ENCODE measurements around the gene RXFP4.
"Not testable (repeated sequence)": the region's sequence is repeated elsewhere in the genome, so short reads cannot be mapped to it uniquely, and the experiment has no call there.

RXFP4 gene

DNA sequence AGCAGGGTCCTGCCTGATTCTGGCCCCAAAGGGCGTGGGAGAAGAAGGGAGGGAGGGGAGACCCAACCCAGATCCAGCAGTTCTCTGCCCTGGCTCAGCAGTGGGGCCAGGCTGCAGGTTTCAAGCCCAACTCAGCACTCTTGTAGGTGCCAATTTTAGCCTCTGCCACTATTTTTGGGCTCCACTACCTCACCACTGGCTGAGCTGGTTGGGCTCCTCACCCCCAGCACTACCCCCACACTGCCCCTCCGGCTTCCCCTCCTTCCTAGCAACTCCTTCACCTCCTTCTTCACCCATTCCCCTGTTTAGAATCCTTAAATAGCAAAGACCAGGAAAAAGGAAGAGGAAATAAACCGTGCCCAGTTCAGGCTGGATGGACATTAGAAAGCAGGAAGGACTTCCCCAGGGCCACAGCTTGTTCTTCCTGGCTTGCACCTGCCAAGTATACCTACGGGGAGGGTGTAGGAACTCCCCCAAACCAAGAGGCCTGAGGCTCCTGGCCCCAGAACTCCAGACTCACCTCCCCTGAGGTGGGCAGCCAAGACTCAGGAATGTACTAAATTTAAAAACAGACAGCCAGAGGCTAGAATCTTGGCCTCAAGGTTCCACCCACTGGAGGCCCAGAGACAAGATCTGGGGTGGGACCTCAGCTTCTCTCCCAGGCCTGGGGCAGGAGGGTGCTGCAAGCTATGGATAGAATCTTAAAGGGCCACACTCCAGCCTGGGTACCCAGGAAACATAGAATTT, 38.3 kb downstream of the RXFP4 start:
- no peak for DNase-seq

DNA sequence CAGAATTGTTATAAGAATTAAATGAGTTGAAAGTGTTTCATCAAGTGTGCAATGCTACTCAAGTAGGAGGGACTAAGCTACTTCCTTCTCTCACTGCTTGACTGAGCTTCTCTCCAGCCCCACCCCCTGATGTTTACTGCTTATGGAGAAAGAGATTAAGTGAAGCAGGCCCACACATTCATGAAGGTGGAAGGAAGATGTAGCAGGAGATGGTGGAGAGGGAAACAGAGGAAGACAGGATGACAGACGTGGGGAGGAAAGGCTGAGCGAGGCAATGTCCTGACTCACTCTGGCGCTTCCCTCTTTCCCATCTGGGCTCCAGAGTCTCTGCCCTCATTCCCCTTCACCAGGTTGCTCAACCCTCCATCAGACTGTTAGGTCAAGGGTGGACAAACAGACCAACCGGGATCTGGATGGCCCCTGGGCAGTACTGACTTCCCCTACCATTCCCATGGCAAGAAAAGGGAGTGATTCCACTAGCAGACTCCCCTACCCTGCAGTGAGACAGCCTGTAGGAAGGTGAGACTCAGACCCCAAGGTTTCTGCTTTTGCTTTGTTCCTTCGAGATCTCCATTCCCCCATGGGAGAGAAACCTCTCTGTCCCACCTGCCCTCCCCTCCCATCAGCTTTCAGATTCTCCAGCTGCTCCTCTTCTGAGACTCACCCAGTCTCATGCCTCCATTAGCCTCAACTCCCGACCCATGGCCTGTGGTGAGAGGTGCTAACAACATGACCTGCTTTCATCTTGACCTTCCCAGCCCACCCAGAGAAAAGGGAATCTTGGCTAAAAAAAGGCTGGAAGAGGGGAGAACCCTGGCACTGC, 40.0 kb downstream of the RXFP4 start:
- DNase-seq: peak in 1 of 4 experiments; percentile 23

GRCh38 chr1:155982106-155982505, 40.7 kb downstream of the RXFP4 start:
- no peak for DNase-seq

- no peak for DNase-seq
Measured at GRCh38 chr1:155983191-155984024, 42.0 kb downstream of the RXFP4 start.

DNA sequence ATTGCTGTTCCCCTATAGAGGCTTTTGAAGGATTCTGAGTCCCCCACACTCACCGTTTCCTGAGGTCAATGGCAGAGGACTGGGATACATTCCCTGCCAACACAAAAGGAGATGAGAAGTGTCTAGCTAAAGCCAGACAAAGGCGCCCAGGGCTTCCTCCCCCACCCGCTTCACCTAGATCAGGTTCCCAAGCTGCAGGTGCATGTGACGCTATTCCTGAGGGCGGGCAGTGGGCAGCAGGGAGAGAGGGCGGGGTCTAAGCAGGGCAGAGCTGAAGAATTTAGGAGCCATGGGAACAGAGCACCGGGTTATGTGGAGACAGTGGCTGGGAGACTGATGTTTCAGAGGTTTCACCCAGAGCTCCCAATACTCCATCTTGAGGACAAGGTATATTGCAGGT, 42.9 kb downstream of the RXFP4 start:
- DNase-seq: no peak

GRCh38 chr1:155984903-155985645, 43.6 kb downstream of the RXFP4 start:
- DNase-seq: not testable (repeated sequence)

DNA sequence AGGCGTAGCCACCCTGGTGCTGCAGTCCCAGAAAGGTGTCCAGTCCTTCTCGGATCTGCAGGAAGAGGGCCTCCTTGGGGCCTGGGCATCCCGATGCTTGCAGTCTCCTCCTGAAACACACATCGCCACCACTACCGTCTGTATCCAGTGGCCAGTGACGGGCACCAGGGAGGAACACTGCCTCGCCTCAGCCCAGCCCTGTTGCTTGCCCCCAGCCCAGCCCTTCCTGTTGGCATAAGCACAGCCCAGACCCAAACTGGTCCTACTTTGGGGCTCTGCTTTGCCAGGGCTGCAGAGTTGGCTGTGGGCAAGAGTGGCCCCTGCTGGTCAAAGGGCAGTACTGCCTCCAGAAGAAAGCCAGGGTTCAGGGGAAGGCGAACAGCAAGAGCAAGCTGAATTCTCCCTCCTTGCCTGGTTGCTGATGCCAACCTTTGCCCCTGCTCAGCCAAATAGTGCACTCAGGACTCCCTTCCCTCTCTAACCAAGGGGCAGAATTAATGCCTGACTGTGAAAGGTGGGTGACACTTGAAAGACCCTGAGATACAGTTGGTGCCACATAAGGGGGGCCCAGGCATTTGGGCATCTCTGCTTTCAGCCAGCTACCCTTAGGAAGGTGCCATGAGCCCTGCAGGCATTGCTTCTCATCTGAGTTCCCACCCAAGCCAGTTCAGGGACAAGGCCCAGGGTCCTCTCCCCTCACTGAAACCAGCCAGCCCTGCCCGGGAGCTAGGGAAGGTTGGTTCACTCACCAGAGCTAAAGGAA, 48.0 kb downstream of the RXFP4 start:
- DNase-seq: peak; percentile 35 to 70 (median 62)

DNA sequence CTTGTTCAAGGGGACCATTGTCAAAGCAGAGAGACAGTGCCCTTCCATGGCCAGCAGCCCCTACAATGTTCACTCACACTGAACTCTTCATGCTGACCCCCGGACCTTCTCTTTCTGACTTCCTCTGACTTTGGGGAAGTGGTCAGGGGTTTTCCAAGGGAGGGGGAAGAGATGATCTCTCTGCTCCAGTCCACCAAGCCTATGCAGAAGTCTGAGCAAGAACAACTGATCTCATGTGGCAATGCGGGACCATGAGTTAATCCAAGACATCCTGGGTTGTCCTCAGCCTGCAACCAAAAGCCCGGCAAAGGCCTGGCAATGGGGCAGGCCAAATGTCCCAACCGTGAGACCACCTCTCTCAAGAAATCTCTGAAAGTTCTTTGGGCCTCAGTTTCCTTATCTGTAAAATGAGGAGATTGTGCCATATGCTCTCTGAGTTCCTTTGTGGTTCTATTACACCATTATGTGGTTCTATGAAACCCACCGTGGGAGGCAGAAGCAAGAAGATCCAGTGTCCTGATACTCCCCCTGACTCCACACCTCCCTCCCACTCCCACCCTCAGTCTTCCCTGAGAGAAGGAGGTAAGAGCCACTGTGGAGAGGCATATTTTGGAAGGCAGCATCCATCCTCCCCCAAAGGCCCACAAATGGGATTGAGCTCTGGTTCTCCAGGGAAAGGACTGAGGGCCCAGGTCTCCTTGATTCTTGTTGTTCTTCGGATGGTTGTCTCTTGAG, 48.7 kb downstream of the RXFP4 start:
- no peak for DNase-seq
